ENCODE data around the gene C1orf21.

The C1orf21 gene

DNA sequence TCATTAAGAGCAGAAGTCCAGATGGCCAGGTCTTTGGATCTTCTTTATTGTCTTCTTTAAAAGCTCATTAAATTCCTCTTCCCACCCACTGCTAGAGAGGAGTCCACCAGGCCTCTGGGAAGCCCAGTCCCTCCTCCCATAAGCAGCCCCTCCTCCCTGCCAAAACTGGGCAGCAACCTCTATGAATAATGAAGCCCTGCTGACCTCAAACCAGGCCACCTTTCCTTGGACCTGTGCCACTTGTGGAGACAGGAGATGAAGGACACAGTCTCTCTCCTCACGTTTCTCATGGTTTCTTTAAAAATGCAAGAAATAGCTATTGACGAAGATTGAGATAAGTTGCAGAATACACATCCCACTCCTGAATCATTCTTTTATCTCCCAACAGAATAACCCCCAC is 255.1 kb downstream of the C1orf21 start:
- H3K4me3 ChIP-seq (ENCODE audit: low read length), result no peak overlapping the region
- TF ChIP-seq CTCF (conservative IDR thresholded peaks at IDR 0.05; ENCODE audit: low read depth, low read length), result no peak
- no peak for DNase-seq (ENCODE audit: low read depth)

DNA sequence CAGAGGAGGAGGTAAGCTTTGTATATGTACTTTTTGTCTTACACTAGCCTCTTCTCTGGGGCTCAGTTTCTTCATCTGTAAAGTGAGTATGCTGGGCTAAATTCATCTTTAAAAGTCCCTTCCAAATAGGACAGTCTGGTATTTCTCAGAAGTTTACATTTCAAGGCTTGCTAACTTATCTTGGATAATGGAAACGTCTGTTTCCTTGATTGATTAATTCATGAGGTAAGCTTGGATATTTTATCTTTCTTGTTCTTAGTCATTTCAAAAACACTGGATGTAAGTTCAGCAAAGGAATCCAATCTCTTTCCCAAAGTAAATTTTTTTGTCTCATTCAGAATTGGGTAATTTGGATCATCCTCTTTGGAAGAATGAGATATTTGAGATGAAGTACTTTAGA is 256.8 kb downstream of the C1orf21 start:
- no peak overlapping the region for H3K4me3 ChIP-seq (ENCODE audit: low read length)

DNA sequence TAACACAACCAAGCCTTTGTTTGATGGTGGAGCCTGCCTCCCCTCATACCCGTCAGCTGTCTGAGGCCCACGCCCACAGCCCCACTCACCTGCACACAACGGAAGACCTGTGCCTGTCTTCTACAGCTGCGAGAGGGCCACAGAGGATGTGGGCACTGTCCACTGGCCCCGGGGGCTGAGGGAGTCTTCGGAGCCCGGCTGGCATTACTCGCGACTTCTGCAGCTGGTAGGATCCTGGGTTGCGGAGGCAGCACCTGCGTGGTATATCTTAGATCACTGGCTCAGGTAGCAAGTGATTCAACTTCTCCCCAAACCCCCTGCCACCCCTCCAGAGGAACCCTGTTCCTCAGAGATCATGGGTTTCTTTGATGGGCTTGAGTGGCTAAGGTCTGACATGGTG is 257.9 kb downstream of the C1orf21 start:
- no peak for TF ChIP-seq CTCF (conservative IDR thresholded peaks at IDR 0.05; ENCODE audit: low read depth, low read length)
- no peak overlapping the region for H3K4me3 ChIP-seq (ENCODE audit: low read length)
- DNase-seq (ENCODE audit: low read depth), result no peak

More for the DNA sequence above, 256.8 kb downstream of the C1orf21 start:
- no peak for DNase-seq (ENCODE audit: low read depth)
- no peak for TF ChIP-seq CTCF (conservative IDR thresholded peaks at IDR 0.05; ENCODE audit: low read depth, low read length)

DNA sequence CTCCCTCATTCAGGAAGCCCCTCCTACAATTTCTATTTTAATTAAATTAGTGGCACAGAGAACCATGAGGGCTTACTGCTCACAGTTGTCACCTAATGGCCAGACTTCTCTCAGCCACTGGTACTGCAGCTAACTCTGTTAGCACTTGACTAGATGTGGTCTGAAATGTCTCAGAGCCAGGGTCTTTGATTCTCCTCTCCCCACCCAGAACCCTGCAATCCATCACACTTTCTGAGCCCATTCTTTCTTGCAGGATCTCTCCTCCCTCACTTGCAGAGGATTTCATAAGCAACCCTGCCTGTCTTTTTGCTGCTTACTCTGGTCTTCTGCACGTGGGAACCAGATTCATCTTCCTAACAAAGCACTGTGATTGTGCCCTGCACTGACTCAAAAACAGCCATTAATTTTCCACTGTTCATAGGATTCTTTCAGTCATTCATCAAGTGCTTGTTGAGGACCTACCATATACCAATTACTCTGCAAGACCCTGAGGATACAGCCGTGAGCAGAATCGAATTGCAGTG is 259.4 kb downstream of the C1orf21 start:
- no peak for TF ChIP-seq CTCF (conservative IDR thresholded peaks at IDR 0.05; ENCODE audit: low read depth, low read length)
- no peak overlapping the region for H3K4me3 ChIP-seq (ENCODE audit: low read length)
- DNase-seq (ENCODE audit: low read depth), result no peak

DNA sequence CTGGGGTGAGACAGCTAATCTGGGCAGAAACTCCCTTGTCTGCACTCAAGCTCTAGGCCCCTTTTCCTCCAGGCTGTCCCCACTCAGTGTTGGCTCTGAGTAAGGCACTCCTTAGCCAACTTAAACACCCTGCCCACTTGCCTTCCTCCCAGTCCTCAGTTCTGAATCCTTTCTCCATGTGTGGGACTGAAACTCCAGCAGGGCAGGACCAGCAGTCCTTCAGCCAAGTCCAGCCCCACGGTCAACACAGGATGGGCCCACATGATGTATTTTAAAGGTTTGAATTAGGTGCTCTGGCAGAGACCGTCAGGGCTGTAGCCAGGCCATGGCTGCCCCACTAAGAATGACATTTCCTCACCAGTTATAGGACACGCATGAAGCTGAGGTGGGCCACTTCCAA is 260.0 kb downstream of the C1orf21 start:
- no peak for TF ChIP-seq CTCF (conservative IDR thresholded peaks at IDR 0.05; ENCODE audit: low read depth, low read length)
- no peak overlapping the region for H3K4me3 ChIP-seq (ENCODE audit: low read length)
- no peak for DNase-seq (ENCODE audit: low read depth)

GRCh38 chr1:184647471-184647870 is 260.6 kb downstream of the C1orf21 start:
- no peak for DNase-seq (ENCODE audit: low read depth)
- H3K4me3 ChIP-seq (ENCODE audit: low read length), result no peak overlapping the region
- no peak for TF ChIP-seq CTCF (conservative IDR thresholded peaks at IDR 0.05; ENCODE audit: low read depth, low read length)

DNA sequence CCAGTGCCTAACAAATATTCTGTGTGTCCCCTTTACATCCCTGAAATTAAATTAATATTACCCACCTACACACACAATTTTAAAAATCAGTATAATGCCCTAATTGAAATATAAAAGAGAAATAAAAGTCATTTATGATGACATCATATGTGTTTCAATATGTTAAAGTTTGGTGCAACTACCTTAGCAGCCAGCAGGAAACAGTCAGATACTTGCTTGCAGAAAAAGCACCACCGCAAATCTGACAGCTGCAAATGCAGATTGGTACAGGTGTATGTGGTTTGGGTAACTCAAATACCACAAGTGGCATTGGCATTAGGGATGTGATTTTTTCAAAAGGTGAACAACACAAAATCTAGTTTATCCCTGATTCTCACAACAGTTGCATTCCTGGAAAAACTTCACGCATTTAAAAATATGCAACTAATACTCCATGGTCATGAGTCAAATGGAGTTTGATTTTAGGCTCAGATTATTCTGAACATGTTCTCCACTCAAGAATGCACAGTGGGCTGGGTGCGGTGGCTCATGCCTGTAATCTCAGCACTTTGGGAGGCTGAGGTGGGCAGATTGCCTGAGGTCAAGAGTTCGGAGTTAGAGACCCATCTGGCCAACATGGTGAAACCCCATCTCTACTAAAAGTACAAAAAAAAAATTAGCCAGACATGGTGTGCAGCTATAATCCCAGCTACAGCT is 261.5 kb downstream of the C1orf21 start:
- TF ChIP-seq CTCF (conservative IDR thresholded peaks at IDR 0.05; ENCODE audit: low read depth, low read length), result no peak
- no peak overlapping the region for H3K4me3 ChIP-seq (ENCODE audit: low read length)
- no peak for DNase-seq (ENCODE audit: low read depth)

All from retinal pigment epithelial cell (primary cell).